Ascending aorta (tissue), 2 donors: ENCODE measurements around the gene SLC34A1. TPM values are rescaled to one million over a fixed set of nuclear protein-coding genes. Genes with fewer than 3 reads are reported as not detected.

Experiments used
- DNase-seq, 2 donors: peaks; one replicate each; pipeline ENCODE4 v3.0.0-alpha.2; 2019; ENCODE audit warnings: low spot score in 2 of 2
- H3K27ac ChIP-seq, 2 donors: fragments of 200-600 bp; sonication (generic); one replicate each; pipeline ENCODE4 v1.5.1; 2016 to 2017; ENCODE audit warnings: mild to moderate bottlenecking in 1 of 2
- H3K27me3 ChIP-seq: fragments of 200-600 bp; sonication (generic); one replicate; pipeline ENCODE4 v1.5.1; 2017
- H3K36me3 ChIP-seq, 2 donors: fragments of 200-600 bp; sonication (generic); one replicate each; pipeline ENCODE4 v1.5.1; 2016
- H3K4me1 ChIP-seq, 2 donors: fragments of 200-600 bp; sonication (generic); one replicate each; pipeline ENCODE4 v1.5.1; 2016 to 2017; ENCODE audit warnings: mild to moderate bottlenecking in 1 of 2
- H3K4me3 ChIP-seq, 2 donors: fragments of 200-600 bp; sonication (generic); one replicate each; pipeline ENCODE4 v1.5.1; 2016 to 2017; ENCODE audit warnings: mild to moderate bottlenecking in 1 of 2
- H3K9me3 ChIP-seq, 2 donors: fragments of 200-600 bp; sonication (generic); one replicate each; pipeline ENCODE4 v1.5.1; 2016
- CTCF ChIP-seq, 3 experiments: fragments of 200-600 bp in 2 of 3; fragments of 450-650 bp in 1 of 3; sonication (generic) in 2 of 3; IDR thresholded peaks; one replicate each; pipeline ENCODE4 v1.5.1; 2016 to 2019; ENCODE audit warnings: antibody characterized with exemption in 3 of 3, mild to moderate bottlenecking in 1 of 3, moderate library complexity in 1 of 3
- intact Hi-C: fragments of 100-400 bp; cut with DNase I; formaldehyde crosslinking; loops from one replicate; pipeline ENCODE4 v1.15.1; 2023
- total RNA-seq: library from RNA; depleted of rRNA; stranded (reverse); fragments of >200 nt; gene quantifications from one replicate; pipeline ENCODE4 v1.1.0, GENCODE V29; 2016

Gene SLC34A1
- total RNA-seq, 1 donor from 2014 or later: not detected

- no peaks in the 10 kb centered on the region for H3K36me3 ChIP-seq
- no peaks in the 10 kb centered on the region for H3K4me1 ChIP-seq
- TF ChIP-seq CTCF (IDR thresholded peaks at IDR 0.05): no peak
- H3K9me3 ChIP-seq: no peaks in the 10 kb centered on the region
- DNase-seq: no peak
- H3K27me3 ChIP-seq: no peaks in the 10 kb centered on the region
- no peak overlapping the region for H3K27ac ChIP-seq
- H3K4me3 ChIP-seq: no peak overlapping the region
- intact Hi-C loops: no loop called here
Measured at GRCh38 chr5:177383181-177383580, 1.1 kb upstream of the SLC34A1 start.

- Histone ChIP-seq H3K27me3 (no peaks in the 10 kb centered on the region), H3K27ac (no peak overlapping the region), H3K9me3 (no peaks in the 10 kb centered on the region), H3K4me1 (no peaks in the 10 kb centered on the region), H3K4me3 (no peak overlapping the region), H3K36me3 (no peaks in the 10 kb centered on the region)
- intact Hi-C loops: no loop called here
- no peak for TF ChIP-seq CTCF (IDR thresholded peaks at IDR 0.05)
- DNase-seq: no peak
Measured at GRCh38 chr5:177385720-177386119, 1.5 kb downstream of the SLC34A1 start.

- DNase-seq: no peak
- Histone ChIP-seq H3K27me3 (no peaks in the 10 kb centered on the region), H3K4me1 (no peaks in the 10 kb centered on the region), H3K4me3 (no peak overlapping the region), H3K36me3 (no peaks in the 10 kb centered on the region), H3K27ac (no peak overlapping the region), H3K9me3 (no peaks in the 10 kb centered on the region)
- TF ChIP-seq CTCF (IDR thresholded peaks at IDR 0.05): no peak
- intact Hi-C loops: no loop called here
Measured at GRCh38 chr5:177386542-177386941, 2.3 kb downstream of the SLC34A1 start.

- Histone ChIP-seq H3K9me3 (no peaks in the 10 kb centered on the region), H3K4me1 (no peaks in the 10 kb centered on the region), H3K36me3 (no peaks in the 10 kb centered on the region), H3K4me3 (no peak overlapping the region), H3K27me3 (no peaks in the 10 kb centered on the region), H3K27ac (no peak overlapping the region)
- TF ChIP-seq CTCF (IDR thresholded peaks at IDR 0.05): no peak
- intact Hi-C loops: no loop called here
- no peak for DNase-seq
Measured at GRCh38 chr5:177387405-177387804, 3.2 kb downstream of the SLC34A1 start.

- Histone ChIP-seq H3K4me3 (no peak overlapping the region), H3K36me3 (no peaks in the 10 kb centered on the region), H3K27me3 (no peaks in the 10 kb centered on the region), H3K27ac (no peak overlapping the region), H3K4me1 (no peaks in the 10 kb centered on the region), H3K9me3 (no peaks in the 10 kb centered on the region)
- no peak for DNase-seq
- intact Hi-C loops: no loop called here
- no peak for TF ChIP-seq CTCF (IDR thresholded peaks at IDR 0.05)
Measured at GRCh38 chr5:177388521-177389052, 4.4 kb downstream of the SLC34A1 start.
